ENCODE results near the gene CNOT6. TPM values are rescaled to one million over a fixed set of nuclear protein-coding genes. Genes with fewer than 3 reads are reported as not detected.

Gene CNOT6
- total and polyA plus RNA-seq, 4 donors: 8.7 to 51.1 (median 14.8) TPM

DNA sequence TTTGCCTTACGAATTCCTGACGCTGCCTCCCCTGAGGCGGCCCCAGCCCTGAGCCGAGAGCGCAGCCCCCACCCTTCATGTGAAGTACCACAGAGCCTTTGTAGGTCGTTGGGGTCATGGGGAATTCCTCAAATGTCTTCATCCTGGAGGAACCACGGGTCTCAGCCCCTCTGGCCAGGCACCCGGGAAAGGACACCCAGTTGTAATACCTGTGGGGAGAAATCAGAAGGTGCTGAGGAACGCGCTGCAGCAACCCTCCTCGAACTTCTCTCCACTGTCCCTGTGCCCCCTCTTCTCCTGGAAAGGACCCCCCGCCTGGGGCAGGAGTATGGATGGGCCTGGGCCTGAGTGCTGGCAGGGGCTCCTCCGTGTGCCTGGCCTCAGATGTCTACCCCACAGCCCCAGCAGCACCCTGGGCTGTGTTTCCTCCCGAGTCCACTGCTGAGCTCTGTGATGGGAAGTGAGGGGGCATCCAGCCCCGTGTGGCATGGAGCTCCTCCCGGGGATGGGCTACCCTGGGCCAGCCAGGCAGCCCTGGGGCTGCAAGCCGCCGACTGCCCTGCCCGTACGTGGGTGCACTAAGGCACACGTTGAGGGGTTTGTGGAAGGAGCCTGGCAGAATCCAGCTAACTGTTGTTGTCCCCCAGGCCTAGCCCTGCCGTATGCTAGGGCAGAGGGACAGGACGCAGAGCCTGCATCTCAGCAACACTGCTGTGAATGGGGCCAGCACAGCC is 115.8 kb downstream of the CNOT6 start:
- Histone ChIP-seq H3K9me3 (ENCODE audit: control insufficient read depth in 4 of 4, insufficient read depth in 3 of 4, low read length in 3 of 4) (no peaks in the 10 kb centered on the region), H3K36me3 (ENCODE audit: control insufficient read depth in 4 of 4, insufficient read depth in 4 of 4, low read length in 4 of 4) (peaks cover 0 to 11% (median 0%) of the 10 kb centered on the region in 4 donors), H3K27me3 (ENCODE audit: control insufficient read depth in 3 of 3, insufficient read depth in 3 of 3, low read length in 2 of 3) (no peaks in the 10 kb centered on the region), H3K4me1 (ENCODE audit: control insufficient read depth in 5 of 5, insufficient read depth in 5 of 5, low read length in 5 of 5) (no peaks in the 10 kb centered on the region), H3K4me3 (no peak overlapping the region), H3K27ac (ENCODE audit: low read depth in 1 of 2, low read length in 1 of 2) (no peak overlapping the region), H3K9ac (ENCODE audit: insufficient read depth in 1 of 2, low read length in 2 of 2) (no peak overlapping the region)
- TF ChIP-seq, protein P1, sequence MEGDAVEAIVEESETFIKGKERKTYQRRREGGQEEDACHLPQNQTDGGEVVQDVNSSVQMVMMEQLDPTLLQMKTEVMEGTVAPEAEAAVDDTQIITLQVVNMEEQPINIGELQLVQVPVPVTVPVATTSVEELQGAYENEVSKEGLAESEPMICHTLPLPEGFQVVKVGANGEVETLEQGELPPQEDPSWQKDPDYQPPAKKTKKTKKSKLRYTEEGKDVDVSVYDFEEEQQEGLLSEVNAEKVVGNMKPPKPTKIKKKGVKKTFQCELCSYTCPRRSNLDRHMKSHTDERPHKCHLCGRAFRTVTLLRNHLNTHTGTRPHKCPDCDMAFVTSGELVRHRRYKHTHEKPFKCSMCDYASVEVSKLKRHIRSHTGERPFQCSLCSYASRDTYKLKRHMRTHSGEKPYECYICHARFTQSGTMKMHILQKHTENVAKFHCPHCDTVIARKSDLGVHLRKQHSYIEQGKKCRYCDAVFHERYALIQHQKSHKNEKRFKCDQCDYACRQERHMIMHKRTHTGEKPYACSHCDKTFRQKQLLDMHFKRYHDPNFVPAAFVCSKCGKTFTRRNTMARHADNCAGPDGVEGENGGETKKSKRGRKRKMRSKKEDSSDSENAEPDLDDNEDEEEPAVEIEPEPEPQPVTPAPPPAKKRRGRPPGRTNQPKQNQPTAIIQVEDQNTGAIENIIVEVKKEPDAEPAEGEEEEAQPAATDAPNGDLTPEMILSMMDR (IDR thresholded peaks at IDR 0.05; ENCODE audit: control extremely low read depth, extremely low read depth): no peak
- WGBS, 2 donors: 85 to 87% methylated on average over 23 of the region's 23 CpGs
- ATAC-seq (ENCODE audit: insufficient read depth, low FRiP score) (no peak), DNase-seq (no peak)

DNA sequence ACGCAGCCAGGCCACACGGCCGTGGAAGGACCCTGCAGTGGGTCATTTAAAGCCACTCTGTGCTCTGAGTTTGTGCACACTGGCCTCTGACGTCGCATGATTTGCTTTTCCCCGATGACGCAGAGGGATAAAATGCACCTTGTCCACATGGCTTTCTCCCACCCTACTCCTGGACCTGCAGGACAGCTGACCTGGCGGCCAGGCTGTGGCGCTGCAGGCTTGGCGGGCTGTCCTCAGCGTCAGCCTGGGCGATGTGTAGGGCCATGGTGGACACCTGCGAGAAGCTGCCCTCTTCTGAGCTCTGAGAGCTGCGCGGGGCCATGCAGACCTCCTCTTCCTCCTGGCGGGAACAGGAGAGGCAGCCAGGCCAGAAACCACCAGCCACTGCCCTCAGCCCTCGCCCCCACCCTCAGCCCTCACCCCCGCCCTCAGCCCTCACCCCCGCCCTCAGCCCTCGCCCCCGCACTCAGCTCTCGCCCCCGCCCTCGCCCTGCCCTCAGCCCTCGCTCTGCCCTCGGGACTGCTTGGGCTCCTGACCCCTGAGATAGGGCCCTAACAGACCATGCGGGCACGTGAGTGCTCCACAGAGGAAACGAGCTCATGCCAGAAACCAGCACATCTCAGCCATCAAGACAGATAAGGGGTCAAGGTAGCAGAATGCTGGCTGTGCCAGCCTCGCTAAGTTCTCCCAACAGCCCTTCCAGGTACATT is 117.1 kb downstream of the CNOT6 start:
- Histone ChIP-seq H3K4me1 (ENCODE audit: control insufficient read depth in 5 of 5, insufficient read depth in 5 of 5, low read length in 5 of 5) (no peaks in the 10 kb centered on the region), H3K9ac (ENCODE audit: insufficient read depth in 1 of 2, low read length in 2 of 2) (no peak overlapping the region), H3K36me3 (ENCODE audit: control insufficient read depth in 4 of 4, insufficient read depth in 4 of 4, low read length in 4 of 4) (peaks cover 0 to 11% (median 0%) of the 10 kb centered on the region in 4 donors), H3K27ac (ENCODE audit: low read depth in 1 of 2, low read length in 1 of 2) (no peak overlapping the region), H3K27me3 (ENCODE audit: control insufficient read depth in 3 of 3, insufficient read depth in 3 of 3, low read length in 2 of 3) (no peaks in the 10 kb centered on the region), H3K9me3 (ENCODE audit: control insufficient read depth in 4 of 4, insufficient read depth in 3 of 4, low read length in 3 of 4) (peaks cover 0 to 3% (median 0%) of the 10 kb centered on the region in 4 donors), H3K4me3 (no peak overlapping the region)
- no peak for ATAC-seq (ENCODE audit: insufficient read depth, low FRiP score)
- WGBS, 2 donors: 89 to 90% methylated on average over 23 to 30 of the region's 30 CpGs
- TF ChIP-seq, protein P1 (IDR thresholded peaks at IDR 0.05; ENCODE audit: control extremely low read depth, extremely low read depth): no peak
- DNase-seq: no peak

DNA sequence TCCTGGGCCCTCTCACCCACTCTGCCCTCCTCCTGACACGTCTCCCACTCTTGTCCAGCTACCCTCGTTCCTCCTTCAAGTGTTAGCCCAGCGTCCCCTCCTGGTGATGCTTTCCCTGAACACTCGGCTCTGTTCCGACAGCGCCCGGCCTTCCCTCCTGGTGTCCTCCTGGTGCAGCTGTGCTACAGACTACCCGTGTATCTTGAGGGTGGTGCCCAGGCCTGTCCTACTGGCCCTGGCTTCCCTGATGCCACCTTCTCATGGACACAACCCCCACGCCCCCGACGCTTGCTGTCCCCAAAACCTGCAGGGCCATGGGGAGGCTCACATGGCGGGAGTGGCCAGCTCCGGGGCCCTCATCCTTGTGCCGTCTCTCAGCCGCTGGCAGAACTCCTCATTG is 118.5 kb downstream of the CNOT6 start:
- ATAC-seq (ENCODE audit: insufficient read depth, low FRiP score): no peak
- Histone ChIP-seq H3K9me3 (ENCODE audit: control insufficient read depth in 4 of 4, insufficient read depth in 3 of 4, low read length in 3 of 4) (peaks cover 0 to 3% (median 0%) of the 10 kb centered on the region in 4 donors), H3K4me3 (no peak overlapping the region), H3K4me1 (ENCODE audit: control insufficient read depth in 5 of 5, insufficient read depth in 5 of 5, low read length in 5 of 5) (no peaks in the 10 kb centered on the region), H3K27me3 (ENCODE audit: control insufficient read depth in 3 of 3, insufficient read depth in 3 of 3, low read length in 2 of 3) (no peaks in the 10 kb centered on the region), H3K36me3 (ENCODE audit: control insufficient read depth in 4 of 4, insufficient read depth in 4 of 4, low read length in 4 of 4) (peaks cover 0 to 15% (median 0%) of the 10 kb centered on the region in 4 donors), H3K27ac (ENCODE audit: low read depth in 1 of 2, low read length in 1 of 2) (no peak overlapping the region), H3K9ac (ENCODE audit: insufficient read depth in 1 of 2, low read length in 2 of 2) (no peak overlapping the region)
- TF ChIP-seq, protein P1 (IDR thresholded peaks at IDR 0.05; ENCODE audit: control extremely low read depth, extremely low read depth): no peak
- 88 to 94% methylated on average over 15 of the region's 15 CpGs for WGBS, 2 donors
- no peak for DNase-seq

Data from lung (tissue), 12 donors.